Measurements from ENCODE around the gene ANAPC2. TPM values are rescaled to one million over a fixed set of nuclear protein-coding genes. Genes with fewer than 3 reads are reported as not detected.

ANAPC2 gene
- polyA plus RNA-seq, 2 of the 4 experiments (the other 2 are of a cell fraction) = 17.5 to 40.7 TPM

GRCh38 chr9:137141050-137141810 is 47.1 kb downstream of the ANAPC2 start:
- CTCF ChIA-PET = interaction anchor here (0.5 to 1.7 kb wide), 3 partner anchors 8 to 66 kb away, joined by 3 to 6 read pairs (median 3); no protein-coding TSS in a partner anchor
- no peak for DNase-seq (ENCODE audit: low read depth in 1 of 2, low spot score in 1 of 2)
- POLR2A ChIA-PET = interaction anchor here (0.8 to 1.1 kb wide), 2 partner anchors 12 to 100 kb away, joined by 3 to 5 read pairs; no protein-coding TSS in a partner anchor
- no peak for FAIRE-seq
- H3K4me1 ChIP-seq = peaks cover 11% of the 10 kb centered on the region; the same call in 1 of the 3 replicates
- 0 out of 6 replicates have a peak, but pooled peaks of 1 of the 2 experiments have one; percentile 5 for ATAC-seq
- TF ChIP-seq NPAS2 (CRISPR knock-in tag; IDR thresholded peaks at IDR 0.05; ENCODE audit: borderline replicate concordance) = no peak
- TF ChIP-seq SREBF2 (IDR thresholded peaks at IDR 0.05) = no peak
- TF ChIP-seq CTCF (IDR thresholded peaks at IDR 0.05) = no peak
- TF ChIP-seq MAX (IDR thresholded peaks at IDR 0.05) = no peak
- WGBS (ENCODE audit: missing lambda C conversion rate) = 73% methylated on average over 4 of the region's 17 CpGs
- no peaks in the 10 kb centered on the region for H3K9me3 ChIP-seq
- no peak overlapping the region for H3K27ac ChIP-seq
- no peak overlapping the region for H3K4me3 ChIP-seq
- H3K4me2 ChIP-seq = no peak overlapping the region

- no peak for DNase-seq (ENCODE audit: low read depth in 1 of 2, low spot score in 1 of 2)
- TF ChIP-seq FOXS1 (CRISPR knock-in tag; IDR thresholded peaks at IDR 0.05) (no peak), CHD4 (IDR thresholded peaks at IDR 0.05; ENCODE audit: borderline replicate concordance) (no peak), FOSL2 (IDR thresholded peaks at IDR 0.05) (no peak), FOSL2 (CRISPR knock-in tag; IDR thresholded peaks at IDR 0.05) (no peak), MAFK (IDR thresholded peaks at IDR 0.05; ENCODE audit: partially characterized antibody) (no peak), FOSB (CRISPR knock-in tag; IDR thresholded peaks at IDR 0.05) (no peak), CEBPB (IDR thresholded peaks at IDR 0.05) (no peak), PBX3 (IDR thresholded peaks at IDR 0.05) (no peak), BCL3 (IDR thresholded peaks at IDR 0.05) (no peak), CHD2 (IDR thresholded peaks at IDR 0.05; ENCODE audit: low read length, partially characterized antibody) (no peak), HOXA7 (CRISPR knock-in tag; IDR thresholded peaks at IDR 0.05) (no peak), MAZ (IDR thresholded peaks at IDR 0.05; ENCODE audit: borderline replicate concordance, low read depth, low read length) (no peak), HES2 (IDR thresholded peaks at IDR 0.05) (no peak), ZFP36 (IDR thresholded peaks at IDR 0.05; ENCODE audit: borderline replicate concordance, partially characterized antibody) (no peak), GATA3 (IDR thresholded peaks at IDR 0.05; ENCODE audit: borderline replicate concordance) (no peak), JUNB (IDR thresholded peaks at IDR 0.05) (no peak), USF2 (IDR thresholded peaks at IDR 0.05) (no peak)
- Histone ChIP-seq H3K9me3 (no peaks in the 10 kb centered on the region), H3K4me2 (no peak overlapping the region), H3K4me1 (peaks cover 6% of the 10 kb centered on the region; the same call in 1 of the 3 replicates), H3K4me3 (no peak overlapping the region), H3K27ac (no peak overlapping the region)
- CTCF ChIA-PET = interaction anchor here (0.5 to 1.7 kb wide), 2 partner anchors 9 to 18 kb away, joined by 3 to 6 read pairs; no protein-coding TSS in a partner anchor
- POLR2A ChIA-PET = interaction anchor here (0.8 to 2.4 kb wide), 3 partner anchors 11 to 100 kb away, joined by 3 to 9 read pairs (median 5); no protein-coding TSS in a partner anchor
- 61% methylated on average over 23 of the region's 26 CpGs for WGBS (ENCODE audit: missing lambda C conversion rate)
- no peak for FAIRE-seq
- no peak for ATAC-seq
Observed at GRCh38 chr9:137140151-137141012, 48.0 kb downstream of the ANAPC2 start.
